Body of pancreas (tissue), 4 donors: Measurements from ENCODE around the gene PFKFB2.

Experiments
- POLR2A ChIP-seq, 3 donors: fragments of 450-650 bp; IDR thresholded peaks; one replicate each; pipeline ENCODE4 v1.6.1; 2016; ENCODE audit warnings: antibody characterized with exemption in 3 of 3, mild to moderate bottlenecking in 2 of 3
- TF ChIP-seq, protein P1 (sequence below), 7 experiments: fragments of 450-650 bp in 4 of 7; fragments of 200-600 bp in 3 of 7; sonication (generic) in 3 of 7; IDR thresholded peaks; one replicate each; pipeline ENCODE4 v1.5.1; 2016 to 2019; ENCODE audit warnings: antibody characterized with exemption in 7 of 7

DNA sequence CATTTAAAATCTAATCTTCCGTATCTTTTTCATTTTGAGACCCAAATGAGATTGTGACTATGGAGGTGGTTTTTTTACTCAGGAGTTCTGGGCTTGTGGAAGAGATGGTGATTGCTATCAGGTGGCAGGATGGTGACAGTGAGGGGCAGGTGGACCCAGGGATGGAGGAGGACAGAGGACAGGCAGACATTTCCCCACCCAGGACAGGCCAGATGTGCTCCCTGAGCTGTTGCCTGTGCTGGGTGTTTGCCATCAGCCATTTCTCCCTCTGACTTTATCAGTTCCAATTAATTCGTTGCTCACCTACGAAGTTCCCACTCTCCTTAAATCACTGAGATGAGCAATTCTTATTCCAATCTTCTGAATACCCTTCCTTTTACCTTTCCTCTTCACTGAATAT, 47.0 kb upstream of the PFKFB2 start:
- TF ChIP-seq, protein P1, sequence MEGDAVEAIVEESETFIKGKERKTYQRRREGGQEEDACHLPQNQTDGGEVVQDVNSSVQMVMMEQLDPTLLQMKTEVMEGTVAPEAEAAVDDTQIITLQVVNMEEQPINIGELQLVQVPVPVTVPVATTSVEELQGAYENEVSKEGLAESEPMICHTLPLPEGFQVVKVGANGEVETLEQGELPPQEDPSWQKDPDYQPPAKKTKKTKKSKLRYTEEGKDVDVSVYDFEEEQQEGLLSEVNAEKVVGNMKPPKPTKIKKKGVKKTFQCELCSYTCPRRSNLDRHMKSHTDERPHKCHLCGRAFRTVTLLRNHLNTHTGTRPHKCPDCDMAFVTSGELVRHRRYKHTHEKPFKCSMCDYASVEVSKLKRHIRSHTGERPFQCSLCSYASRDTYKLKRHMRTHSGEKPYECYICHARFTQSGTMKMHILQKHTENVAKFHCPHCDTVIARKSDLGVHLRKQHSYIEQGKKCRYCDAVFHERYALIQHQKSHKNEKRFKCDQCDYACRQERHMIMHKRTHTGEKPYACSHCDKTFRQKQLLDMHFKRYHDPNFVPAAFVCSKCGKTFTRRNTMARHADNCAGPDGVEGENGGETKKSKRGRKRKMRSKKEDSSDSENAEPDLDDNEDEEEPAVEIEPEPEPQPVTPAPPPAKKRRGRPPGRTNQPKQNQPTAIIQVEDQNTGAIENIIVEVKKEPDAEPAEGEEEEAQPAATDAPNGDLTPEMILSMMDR (IDR thresholded peaks at IDR 0.05) = no peak
- no peak for TF ChIP-seq POLR2A (IDR thresholded peaks at IDR 0.05)
